HG03439 (cell line): Measurements from ENCODE around the gene DNAJC7.

Experiments used
- ATAC-seq: cut with Tn5 transposase; IDR thresholded peaks from one replicate; pipeline ENCODE4 v1.9.1; 2021; ENCODE audit warnings: mild to moderate bottlenecking, moderate library complexity; ENCODE audit not compliant: unreplicated experiment

The DNAJC7 gene, protein sequence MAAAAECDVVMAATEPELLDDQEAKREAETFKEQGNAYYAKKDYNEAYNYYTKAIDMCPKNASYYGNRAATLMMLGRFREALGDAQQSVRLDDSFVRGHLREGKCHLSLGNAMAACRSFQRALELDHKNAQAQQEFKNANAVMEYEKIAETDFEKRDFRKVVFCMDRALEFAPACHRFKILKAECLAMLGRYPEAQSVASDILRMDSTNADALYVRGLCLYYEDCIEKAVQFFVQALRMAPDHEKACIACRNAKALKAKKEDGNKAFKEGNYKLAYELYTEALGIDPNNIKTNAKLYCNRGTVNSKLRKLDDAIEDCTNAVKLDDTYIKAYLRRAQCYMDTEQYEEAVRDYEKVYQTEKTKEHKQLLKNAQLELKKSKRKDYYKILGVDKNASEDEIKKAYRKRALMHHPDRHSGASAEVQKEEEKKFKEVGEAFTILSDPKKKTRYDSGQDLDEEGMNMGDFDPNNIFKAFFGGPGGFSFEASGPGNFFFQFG

DNA sequence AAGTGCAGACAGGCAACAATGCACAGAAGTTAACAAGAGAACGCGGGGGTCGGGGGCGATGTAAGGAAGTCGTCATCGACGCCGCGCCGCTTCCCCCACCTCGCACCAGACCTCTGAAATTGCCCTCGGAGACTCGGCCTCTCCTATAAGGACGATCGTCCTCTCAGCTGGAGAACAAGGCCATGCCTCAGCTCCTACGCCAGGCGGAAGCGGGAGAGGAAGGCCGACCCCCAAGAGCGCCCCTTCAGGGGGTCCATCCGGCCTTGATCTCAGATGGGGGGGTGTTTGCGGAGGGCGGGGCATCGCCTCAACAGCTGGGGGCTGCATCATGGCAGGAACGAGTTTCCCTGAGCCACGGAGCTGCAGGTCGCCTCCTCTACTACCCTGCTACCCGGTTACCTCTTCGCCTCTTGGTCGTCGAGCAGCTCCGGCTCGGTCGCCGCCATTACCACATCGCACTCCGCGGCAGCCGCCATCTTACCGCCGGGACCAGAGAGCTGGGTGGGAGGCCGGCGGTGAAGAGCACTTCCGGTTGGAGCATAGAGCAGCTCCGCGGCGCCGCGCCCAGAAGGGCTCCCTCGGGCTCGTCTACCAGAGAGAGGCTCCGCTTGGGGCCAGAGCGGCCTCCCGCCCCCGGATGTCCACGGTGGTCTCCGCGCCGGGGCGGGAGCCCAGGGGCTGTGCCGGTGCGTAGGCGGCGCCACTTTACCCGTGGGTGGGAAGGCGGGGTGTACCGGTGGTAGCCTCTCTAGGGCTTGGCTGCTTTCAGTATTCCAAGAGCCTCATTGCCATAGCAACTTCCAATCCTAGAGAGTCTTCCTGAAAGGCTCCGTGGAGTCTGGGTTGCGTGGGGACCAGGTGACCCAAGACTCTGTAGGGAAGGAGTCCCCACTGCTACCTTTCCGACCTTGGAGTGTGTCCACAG lies at the start of gene DNAJC7:
Gene DNAJC7 (minus strand): TSS at position 499 of the 925 bp plus-strand sequence. CDS start 23 bp downstream, at position 476.
- ATAC-seq = peak; percentile 72

DNA sequence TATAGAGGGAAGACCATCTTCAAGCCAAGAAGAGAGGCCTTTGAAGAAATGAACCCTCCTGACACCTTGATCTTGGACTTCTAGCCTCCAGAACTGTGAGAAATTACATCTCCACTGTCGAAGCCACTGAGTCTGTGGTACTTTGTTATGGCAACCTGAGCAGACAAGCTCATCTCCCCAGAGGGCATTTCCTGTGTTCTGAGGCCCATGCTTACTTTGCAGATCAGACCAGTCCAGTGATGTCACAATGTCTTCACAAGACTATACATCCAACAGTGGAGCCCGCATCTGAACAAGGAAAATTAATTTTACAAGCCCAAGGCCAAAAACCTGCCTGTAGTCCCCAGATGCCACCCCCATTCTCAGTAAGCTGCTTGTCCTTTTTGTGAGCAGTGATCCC lies 48.0 kb upstream of the DNAJC7 start:
- no peak for ATAC-seq

DNA sequence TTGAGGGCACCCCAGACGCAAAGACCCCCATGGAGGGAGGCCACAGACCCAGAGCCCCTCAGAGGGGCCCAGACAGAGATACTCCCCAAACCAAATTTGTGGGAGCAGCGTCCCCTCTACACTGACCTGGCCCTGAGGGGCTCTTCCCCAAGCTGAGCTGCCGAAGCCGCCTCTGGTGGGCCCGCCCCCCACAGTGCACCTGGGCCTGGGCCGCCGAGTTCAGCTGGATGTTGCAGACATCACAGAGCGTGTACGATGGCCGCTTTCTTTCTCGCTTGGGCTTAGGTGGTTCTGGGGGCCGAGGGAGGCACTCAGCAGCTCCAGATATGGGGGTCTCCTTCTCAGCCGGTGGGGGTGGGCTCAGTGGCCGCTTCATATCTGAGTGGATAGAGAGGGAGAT lies 45.4 kb upstream of the DNAJC7 start:
- no peak for ATAC-seq

DNA sequence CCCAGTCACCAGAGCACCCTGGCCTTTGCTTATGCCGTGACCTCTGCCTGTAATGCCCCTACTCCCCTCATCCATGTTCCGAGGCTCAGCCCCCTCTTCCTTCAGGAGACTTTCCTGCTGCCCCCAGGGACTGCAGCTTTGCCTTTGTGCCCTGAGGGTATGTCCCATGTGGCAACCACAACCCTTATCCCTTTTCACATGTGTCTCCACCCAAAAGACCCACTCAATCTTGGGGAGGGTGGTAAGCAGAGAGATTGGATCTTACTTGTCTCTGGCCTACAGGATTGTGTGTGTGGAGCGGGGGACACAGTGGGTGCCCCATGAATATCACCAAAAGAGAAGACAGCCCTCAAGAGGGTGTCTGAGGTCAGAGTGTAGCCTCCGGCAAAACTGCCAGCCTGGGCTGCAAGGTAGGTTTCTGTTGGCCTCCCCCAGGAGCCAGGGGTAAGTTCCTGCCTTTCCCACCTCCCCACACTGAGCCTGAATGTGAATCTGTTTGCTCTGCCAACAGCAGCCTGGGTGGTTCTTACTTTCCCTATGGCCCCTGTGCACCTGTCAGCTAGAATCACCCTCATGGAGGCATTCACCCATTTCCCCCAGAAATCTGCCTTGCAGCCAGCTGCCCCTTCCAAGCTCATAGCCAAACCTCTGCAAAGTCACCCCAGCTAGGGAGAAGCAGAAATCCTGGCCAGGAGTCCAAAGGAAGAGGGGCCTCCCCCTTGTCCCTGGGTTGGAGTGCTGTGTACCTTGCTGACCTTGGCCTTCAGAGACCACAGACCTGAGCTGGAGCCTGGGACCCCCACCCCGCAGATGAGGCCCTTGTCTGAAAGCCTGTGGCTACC lies 44.6 kb upstream of the DNAJC7 start:
- no peak for ATAC-seq

DNA sequence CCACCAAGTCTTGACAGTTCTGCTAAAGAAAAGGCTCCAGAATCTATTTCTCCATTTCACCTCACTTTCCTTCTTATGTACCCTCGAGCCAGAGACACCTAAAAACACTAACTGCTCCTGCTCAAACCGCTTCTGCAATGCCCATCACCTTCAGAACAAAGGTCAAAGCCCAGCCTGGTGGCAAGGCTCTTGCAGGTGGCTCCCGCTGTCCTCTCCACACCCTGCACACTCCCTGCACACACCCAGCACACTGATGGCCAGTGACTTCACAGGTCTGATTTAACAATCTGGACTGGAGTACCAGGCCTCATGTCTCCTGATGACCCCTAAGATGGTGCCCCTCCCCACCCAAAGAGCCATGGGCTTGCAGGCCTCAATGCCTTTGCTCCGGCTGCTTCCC lies 43.0 kb upstream of the DNAJC7 start:
- no peak for ATAC-seq

DNA sequence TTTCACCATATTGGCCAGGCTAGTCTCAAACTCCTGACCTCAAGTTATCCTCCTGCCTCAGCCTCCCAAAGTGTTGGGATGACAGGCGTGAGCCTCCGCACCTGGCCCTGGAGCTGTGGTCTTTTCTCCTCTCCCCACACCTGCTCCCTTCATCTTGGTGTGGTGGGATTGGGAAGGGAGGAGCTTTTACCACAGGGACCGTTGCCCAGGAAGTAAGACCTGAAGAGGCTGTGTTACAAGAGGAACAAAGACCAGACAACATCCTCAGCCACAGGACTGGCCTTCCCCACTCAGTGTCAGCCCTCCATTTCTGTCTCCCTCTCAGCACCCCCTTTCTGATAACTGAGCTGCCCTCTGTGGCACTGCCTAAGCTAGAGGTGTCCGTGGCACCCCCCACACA lies 42.6 kb upstream of the DNAJC7 start:
- no peak for ATAC-seq

DNA sequence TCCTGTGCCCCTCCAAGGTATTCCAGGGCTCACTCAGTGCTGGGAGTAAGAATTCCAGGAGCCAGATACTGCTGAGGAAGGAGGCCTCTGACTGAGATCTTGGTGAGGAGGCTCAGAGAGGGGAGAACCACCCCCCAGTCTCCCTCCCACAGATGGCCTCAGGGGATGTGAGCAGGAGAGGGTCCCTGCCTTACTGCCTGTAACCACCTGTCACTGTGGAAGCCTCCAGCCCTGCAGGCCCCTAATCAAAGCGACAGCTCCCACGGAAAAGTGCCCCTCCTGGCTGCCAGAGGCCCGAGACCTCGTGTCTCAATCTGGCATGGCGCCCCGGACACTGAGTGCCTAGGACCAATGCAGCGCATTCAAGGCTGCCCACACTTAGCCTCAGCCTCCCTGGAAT lies 40.8 kb upstream of the DNAJC7 start:
- no peak for ATAC-seq

DNA sequence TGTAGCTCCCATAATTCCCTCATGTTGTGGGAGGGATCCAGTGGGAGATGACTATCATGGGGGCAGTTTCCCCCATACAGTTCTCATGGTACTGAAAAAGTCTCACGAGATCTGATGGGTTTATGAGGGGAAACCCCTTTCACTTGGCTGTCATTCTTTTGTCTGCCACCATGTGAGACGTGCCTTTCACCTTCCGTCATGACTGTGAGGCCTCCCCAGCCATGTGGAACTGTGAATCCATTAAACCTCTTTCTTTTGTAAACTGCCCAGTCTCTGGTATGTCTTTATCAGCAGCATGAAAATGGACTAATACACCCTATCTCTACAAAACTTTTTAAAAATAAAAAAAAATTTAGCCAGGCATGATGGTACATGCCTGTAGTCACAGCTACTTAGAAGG lies 39.4 kb upstream of the DNAJC7 start:
- ATAC-seq = no peak

DNA sequence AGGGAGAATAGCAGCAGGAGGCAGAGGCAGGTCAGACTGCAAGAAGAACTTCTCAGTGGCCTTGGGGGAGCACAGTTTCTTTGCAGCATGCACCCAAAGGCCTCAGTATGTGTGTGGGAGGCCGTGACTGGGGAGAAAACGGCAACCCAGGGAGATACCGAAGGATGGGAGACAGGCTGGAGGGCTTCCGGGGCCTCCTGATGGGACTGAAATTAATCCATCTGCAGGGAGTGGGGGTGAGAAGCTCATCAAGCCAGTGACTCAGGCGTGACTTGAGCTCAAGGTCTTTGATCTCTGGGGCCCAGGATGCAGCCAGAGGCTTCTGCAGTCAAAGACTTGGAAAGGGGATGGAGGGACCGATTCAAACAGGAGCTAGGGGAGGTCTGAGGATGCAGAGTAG lies 38.3 kb upstream of the DNAJC7 start:
- no peak for ATAC-seq

DNA sequence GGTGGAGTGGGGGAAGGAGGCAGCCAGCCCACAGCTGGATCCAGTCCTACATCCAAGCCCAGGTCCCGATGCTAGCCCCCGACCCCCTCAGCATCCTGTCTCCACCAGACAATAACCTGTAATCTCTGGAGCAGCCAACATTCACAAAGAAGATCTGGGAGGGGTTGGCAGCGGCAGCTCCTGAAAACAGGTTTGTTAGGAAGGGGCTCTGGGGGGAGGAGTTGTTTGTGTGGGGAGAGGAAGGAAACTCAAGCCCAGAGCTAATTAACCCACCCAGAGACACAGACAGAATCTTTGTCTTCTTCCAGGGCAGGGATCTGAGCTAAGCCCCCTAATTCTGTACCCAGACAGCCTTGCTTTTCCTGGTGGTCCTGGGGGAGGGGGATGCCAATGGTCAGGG lies 37.8 kb upstream of the DNAJC7 start:
- no peak for ATAC-seq

DNA sequence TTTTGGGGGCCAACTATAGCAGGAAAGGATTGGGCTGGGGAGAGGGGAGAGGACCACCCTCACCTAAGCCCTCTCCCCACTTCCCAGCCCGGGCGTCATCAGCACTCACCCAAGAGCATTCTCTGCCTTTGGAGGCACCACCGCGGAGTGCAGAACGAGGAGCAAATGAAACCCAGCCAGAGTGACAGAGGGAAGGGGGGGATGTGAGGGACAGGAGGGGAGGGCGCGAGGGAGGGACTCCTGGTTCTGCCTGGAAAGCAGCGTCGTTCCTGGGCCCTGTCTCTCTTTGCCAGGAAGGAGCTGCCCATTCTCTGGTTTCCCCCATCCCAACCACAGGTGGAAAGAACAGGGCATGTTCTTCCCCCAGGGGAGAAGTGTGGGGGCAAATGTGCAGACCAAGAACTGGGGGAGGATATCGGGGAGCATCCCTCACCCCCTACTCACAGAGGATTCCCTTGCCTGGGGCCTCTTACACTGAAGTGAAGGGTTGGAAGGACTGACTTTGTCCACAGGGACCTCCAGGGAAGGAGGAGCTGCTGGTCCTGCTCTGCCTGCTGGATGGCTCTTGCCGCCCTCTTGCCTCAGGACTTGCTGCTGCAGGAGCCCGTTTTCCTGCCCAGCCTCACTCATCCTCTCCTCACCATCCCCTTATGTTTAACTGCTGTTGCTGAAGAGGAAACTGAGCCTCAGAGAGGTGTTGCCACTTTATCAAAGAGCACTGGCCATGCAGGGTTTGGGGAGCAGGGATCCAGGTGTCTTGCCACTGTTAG lies 36.7 kb upstream of the DNAJC7 start:
- ATAC-seq = no peak

DNA sequence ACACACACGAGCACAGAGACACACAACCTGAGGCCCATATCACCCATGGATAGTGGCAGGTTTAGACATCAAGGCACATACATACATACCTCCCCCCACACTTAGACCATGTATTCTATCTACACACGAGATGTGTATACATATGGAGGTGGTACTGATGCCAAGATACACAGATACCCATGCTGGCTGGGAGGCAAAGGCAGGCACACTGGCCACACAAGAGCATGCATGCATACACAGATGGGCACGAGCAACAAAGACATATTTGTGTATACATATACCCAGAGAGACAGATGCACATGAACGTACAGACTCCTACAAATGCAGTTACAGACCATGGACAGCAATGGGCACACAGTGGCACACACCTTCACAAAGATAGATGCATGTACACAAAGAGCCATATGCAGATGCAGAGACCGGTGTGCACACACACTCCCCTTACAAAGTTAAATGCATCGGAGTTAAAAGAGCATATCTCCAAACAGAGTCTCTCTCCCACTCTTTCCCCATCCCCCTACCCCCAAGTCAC lies 35.2 kb upstream of the DNAJC7 start:
- ATAC-seq = no peak

DNA sequence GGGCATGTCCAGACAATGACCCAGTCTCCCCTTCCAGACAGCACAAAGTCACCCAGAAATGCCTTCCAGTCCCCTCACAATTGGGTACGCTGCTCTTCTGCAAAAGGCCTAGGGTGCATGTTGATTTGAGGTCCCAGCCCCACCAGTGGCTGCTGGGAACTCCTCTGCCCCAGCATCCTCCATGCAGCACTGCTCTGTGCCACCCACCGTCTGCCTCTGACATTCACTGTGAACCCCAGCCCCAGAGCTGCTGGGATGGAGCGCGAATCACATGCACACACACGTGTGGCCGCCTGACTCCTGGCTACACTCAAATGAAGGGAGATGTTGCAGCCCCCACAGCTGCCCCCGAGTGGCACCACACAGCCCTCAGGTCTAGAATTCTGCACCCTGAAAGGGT lies 34.4 kb upstream of the DNAJC7 start:
- ATAC-seq = no peak

DNA sequence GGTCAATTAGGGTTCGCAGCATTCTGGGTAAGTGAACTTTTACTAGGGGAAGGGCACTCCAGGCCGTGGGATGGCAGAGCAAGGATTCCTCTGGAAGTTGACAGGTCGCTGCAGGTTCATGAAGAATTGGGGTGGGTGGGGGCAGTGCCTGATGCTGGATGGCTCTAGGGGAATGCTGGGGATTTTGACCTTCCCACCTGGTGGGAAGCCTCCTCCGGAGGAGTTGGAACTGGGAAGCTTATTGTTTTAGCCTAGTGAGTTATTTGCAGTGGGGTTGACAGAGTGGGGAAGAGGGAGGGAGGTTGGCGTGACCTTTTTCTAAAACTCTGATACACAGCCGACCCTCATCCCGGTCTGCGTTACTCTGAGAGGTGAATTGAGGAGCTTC lies 33.8 kb upstream of the DNAJC7 start:
- no peak for ATAC-seq

DNA sequence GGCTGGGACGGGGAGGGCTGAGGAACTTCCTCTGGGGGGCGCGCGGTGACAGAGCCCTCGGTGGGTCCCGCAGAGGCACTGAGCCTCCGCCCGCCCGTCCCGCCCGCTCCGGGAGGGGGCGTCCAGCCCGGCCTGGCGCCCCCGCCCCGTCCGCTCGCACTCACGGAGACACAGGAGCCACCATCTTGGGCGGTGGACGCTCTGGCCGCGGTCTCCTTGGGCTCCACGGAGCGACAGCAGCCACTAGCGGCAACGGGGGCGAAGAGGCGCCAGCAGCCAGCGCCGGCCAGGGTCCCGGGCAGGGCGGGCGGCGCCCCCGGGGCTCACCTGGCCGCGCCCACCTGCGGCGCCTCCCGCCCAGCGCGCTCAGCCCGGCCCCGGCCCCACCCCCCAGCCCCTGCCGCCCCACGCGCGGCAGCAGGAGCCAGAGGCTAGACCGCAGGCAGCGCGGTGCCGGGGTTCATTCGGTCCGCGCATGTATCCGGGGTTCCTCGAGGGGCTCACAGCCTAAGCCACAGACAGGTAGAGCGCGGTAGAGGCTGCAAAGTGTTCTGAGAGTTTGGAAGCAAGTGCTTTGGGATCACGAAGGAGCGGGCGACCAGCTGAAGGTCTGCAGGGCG lies 33.3 kb upstream of the DNAJC7 start, which contains the start of gene C17orf113:
Gene C17orf113 (minus strand): TSS at position 209 of the 620 bp plus-strand sequence. CDS start 7,225 bp downstream, outside the sequence.
- peak; percentile 53 for ATAC-seq

DNA sequence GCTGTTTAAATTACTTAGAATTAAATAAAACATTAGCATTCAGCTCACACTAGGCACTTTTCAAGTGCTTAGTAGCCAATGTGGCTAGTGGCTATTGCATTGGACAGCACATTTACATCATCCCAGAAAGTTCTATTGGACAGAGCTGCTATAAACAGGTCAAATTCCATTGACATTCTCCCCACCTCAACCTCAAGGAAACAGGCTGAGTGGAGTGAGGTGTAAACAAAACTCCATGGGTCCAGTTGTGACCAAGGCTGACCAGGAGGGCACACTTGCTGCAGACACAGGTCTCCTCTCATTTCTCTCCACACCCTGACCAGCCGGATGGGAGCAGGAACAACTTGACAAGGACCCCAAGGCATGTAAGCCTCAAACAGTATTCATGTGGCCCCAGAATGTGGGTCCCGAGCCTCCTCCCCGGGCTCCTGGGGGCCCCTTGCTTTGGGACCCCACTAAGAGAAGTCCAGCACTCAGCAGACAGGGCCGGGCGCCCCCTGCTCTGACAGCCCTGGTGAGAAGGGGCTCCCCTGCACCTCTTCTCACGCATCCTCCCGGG lies 32.7 kb upstream of the DNAJC7 start:
- peak; percentile 27 for ATAC-seq

DNA sequence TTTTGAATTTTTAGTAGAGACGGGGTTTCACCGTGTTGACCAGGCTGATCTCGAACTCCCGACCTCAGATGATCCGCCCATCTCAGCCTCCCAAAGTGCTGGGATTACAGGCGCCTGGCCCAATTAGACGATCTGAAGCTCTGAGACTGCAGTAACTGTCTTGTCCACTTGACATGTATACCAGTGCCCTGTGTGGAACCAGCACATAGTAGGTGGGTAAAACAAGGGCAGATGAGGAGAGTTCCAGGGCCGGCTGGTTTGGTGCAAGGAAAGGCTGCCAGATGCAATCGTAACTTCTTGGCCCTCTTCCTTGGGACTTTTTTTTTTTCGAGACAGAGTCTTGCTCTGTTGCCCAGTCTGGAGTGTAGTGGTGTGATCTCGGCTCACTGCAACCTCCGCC lies 30.1 kb upstream of the DNAJC7 start:
- no peak for ATAC-seq

DNA sequence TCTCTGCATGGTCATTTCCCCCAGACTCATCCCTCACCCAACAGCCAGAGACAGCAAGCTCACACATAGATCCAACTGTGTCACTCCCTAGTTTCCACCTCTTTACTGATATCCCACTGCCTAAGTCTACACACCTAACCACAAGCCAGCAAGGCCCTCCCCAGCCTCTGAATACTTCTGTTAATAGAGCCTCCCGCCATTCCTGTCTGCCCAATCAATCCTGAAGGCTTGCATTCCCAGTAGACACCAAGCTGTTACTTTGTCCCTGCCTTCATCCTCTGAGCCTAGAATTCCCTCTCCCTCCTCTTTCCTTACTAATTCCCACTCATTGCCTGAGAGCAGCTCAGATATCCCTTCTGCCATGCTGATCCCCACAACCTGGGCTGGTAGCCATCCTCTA lies 28.5 kb upstream of the DNAJC7 start:
- ATAC-seq = no peak
